Kidney (tissue), 14 donors: ENCODE results near the gene INHBB. TPM values are rescaled to one million over a fixed set of nuclear protein-coding genes. Genes with fewer than 3 reads are reported as not detected.

Experiments
- DNase-seq, 5 donors: peaks; one replicate each; pipeline ENCODE4 v3.0.0-alpha.2; 2013 to 2020
- FAIRE-seq: peaks from 2 replicates; lab custom pipeline; 2012; peaks lifted over from hg19 to GRCh38; lab: Jason Lieb, UNC
- H3K27ac ChIP-seq, 2 donors: one replicate each; pipeline ENCODE4 v1.7.0; 2013; ENCODE audit warnings: low read depth in 2 of 2, low read length in 2 of 2, inconsistent platforms in 1 of 2
- H3K27me3 ChIP-seq: one replicate; pipeline ENCODE4 v1.7.1; 2013; ENCODE audit warnings: low read length, inconsistent platforms; ENCODE audit not compliant: control insufficient read depth, insufficient read depth
- H3K36me3 ChIP-seq, 3 donors: one replicate each; pipeline versions ENCODE4 v1.7.0 to v1.7.1; 2013; ENCODE audit warnings: low read length in 3 of 3, control low read depth in 1 of 3, inconsistent platforms in 1 of 3; ENCODE audit not compliant: insufficient read depth in 3 of 3, control insufficient read depth in 2 of 3
- H3K4me1 ChIP-seq, 3 donors: one replicate each; pipeline versions ENCODE4 v1.7.0 to v1.7.1; 2013; ENCODE audit warnings: low read length in 3 of 3, inconsistent platforms in 1 of 3, low read depth in 1 of 3; ENCODE audit not compliant: control insufficient read depth in 2 of 3, insufficient read depth in 2 of 3
- H3K4me3 ChIP-seq, 3 donors: one replicate each; pipeline versions ENCODE4 v1.7.0 to v1.8.1; 2013; ENCODE audit warnings: low read length in 3 of 3, control low read depth in 1 of 3, inconsistent platforms in 1 of 3
- H3K9ac ChIP-seq, 3 donors: one replicate each; pipeline versions ENCODE4 v1.7.0 to v1.7.1; 2013; ENCODE audit warnings: low read length in 3 of 3, control low read depth in 1 of 3, inconsistent platforms in 1 of 3
- H3K9me3 ChIP-seq, 3 donors: one replicate each; pipeline versions ENCODE4 v1.7.0 to v1.7.1; 2013; ENCODE audit warnings: low read length in 3 of 3, control low read depth in 1 of 3, inconsistent platforms in 1 of 3; ENCODE audit not compliant: control insufficient read depth in 2 of 3, insufficient read depth in 1 of 3
- CTCF ChIP-seq: IDR thresholded peaks from 3 replicates; pipeline ENCODE4 v1.5.1; 2012; ENCODE audit warnings: mild to moderate bottlenecking, moderate library complexity, borderline replicate concordance; ENCODE audit not compliant: insufficient read depth; ENCODE audit errors: extremely low read depth
- intact Hi-C: fragments of 100-400 bp; cut with DNase I; formaldehyde crosslinking; loops from one replicate; pipeline ENCODE4 v1.11.1; 2022
- polyA plus RNA-seq: library from polyadenylated mRNA; stranded (reverse); fragments of 350-450 nt; fragmentation: Illumina TruSeq; extraction: RNeasy Lipid Tissue Mini Kit (QIAGEN cat#74804); gene quantifications from one replicate; pipeline ENCODE4 v1.2.3, GENCODE V29; 2014; ENCODE audit warnings: low read depth, low replicate concordance; ENCODE audit not compliant: insufficient read depth
- total RNA-seq: library from RNA; stranded (reverse); fragmentation: NEBNext Ultra II Directional; extraction: Animal tissue kit (Norgen Biotek cat#: 25700); gene quantifications from one replicate; pipeline ENCODE4 v1.2.1, GENCODE V29; 2021
- donor health status: control.
- donor health status: control.
- donor health status: control.
- donor health status: control.
- donor health status: control.
- donor health status: DM: yes; HTN: yes; CAD: no.
- donor health status: Normal renal cell carcinoma (clear cell type).

INHBB gene
- total and polyA plus RNA-seq, 2 donors from 2014 or later: 0.49 to 3.7 TPM

- FAIRE-seq (no peak), DNase-seq (peak in 1 of 5 donors; percentile 56)
- intact Hi-C loops: no loop called here
- no peak overlapping the region for H3K27ac ChIP-seq
- no peak overlapping the region for H3K9ac ChIP-seq
- no peaks in the 10 kb centered on the region for H3K27me3 ChIP-seq
- no peak overlapping the region for H3K4me3 ChIP-seq
- no peaks in the 10 kb centered on the region for H3K36me3 ChIP-seq
- H3K4me1 ChIP-seq: no peaks in the 10 kb centered on the region
- H3K9me3 ChIP-seq: no peaks in the 10 kb centered on the region
- TF ChIP-seq CTCF: no peak
Measured at GRCh38 chr2:120384486-120385354, 38.8 kb downstream of the INHBB start.

GRCh38 chr2:120385355-120386127, 39.6 kb downstream of the INHBB start:
- DNase-seq (peak in 1 of 5 donors; percentile 11), FAIRE-seq (no peak)
- TF ChIP-seq CTCF: no peak
- no peaks in the 10 kb centered on the region for H3K9me3 ChIP-seq
- no peak overlapping the region for H3K27ac ChIP-seq
- no peaks in the 10 kb centered on the region for H3K4me1 ChIP-seq
- H3K4me3 ChIP-seq: no peak overlapping the region
- no peak overlapping the region for H3K9ac ChIP-seq
- intact Hi-C loops: no loop called here
- no peaks in the 10 kb centered on the region for H3K36me3 ChIP-seq
- H3K27me3 ChIP-seq: no peaks in the 10 kb centered on the region

- Histone ChIP-seq H3K4me1 (no peaks in the 10 kb centered on the region), H3K9ac (no peak overlapping the region), H3K27ac (no peak overlapping the region), H3K4me3 (no peak overlapping the region), H3K9me3 (peaks cover 0 to 8% (median 0%) of the 10 kb centered on the region in 3 donors), H3K36me3 (no peaks in the 10 kb centered on the region), H3K27me3 (no peaks in the 10 kb centered on the region)
- DNase-seq (peak in 3 of 5 donors; percentile 2 to 48 (median 22)), FAIRE-seq (no peak)
- intact Hi-C loops: no loop called here
- TF ChIP-seq CTCF: no peak
Measured at GRCh38 chr2:120388222-120389035, 42.5 kb downstream of the INHBB start.
